Parathyroid adenoma (tissue), 2 donors: ENCODE measurements around the gene ZIC2.
"Not testable (repeated sequence)": the region's sequence is repeated elsewhere in the genome, so short reads cannot be mapped to it uniquely, and the experiment has no call there.

Experiments used
- H2AFZ ChIP-seq: fragments of 300-600 bp; sonication (generic); one replicate; pipeline ENCODE4 v1.7.0; 2017; ENCODE audit warnings: antibody characterized with exemption, mild to moderate bottlenecking
- H3K27ac ChIP-seq: fragments of 300-600 bp; sonication (generic); one replicate; pipeline ENCODE4 v1.7.0; 2017
- H3K27me3 ChIP-seq: fragments of 300-600 bp; sonication (generic); one replicate; pipeline ENCODE4 v1.7.0; 2017; ENCODE audit warnings: low read length; ENCODE audit not compliant: control insufficient read depth, insufficient read depth
- H3K36me3 ChIP-seq: fragments of 300-600 bp; sonication (generic); one replicate; pipeline ENCODE4 v1.7.0; 2017; ENCODE audit warnings: low read length; ENCODE audit not compliant: control insufficient read depth, insufficient read depth
- H3K4me1 ChIP-seq: fragments of 300-600 bp; sonication (generic); one replicate; pipeline ENCODE4 v1.7.0; 2017; ENCODE audit warnings: control low read depth
- H3K4me2 ChIP-seq: fragments of 300-600 bp; sonication (generic); one replicate; pipeline ENCODE4 v1.7.0; 2017; ENCODE audit warnings: low read length
- H3K4me3 ChIP-seq: fragments of 300-600 bp; sonication (generic); one replicate; pipeline ENCODE4 v1.7.0; 2017; ENCODE audit warnings: low read depth, low read length
- H3K79me2 ChIP-seq: fragments of 300-600 bp; sonication (generic); one replicate; pipeline ENCODE4 v1.7.0; 2017; ENCODE audit warnings: control low read depth
- H3K9ac ChIP-seq: fragments of 300-600 bp; sonication (generic); one replicate; pipeline ENCODE4 v1.7.0; 2017; ENCODE audit warnings: mild to moderate bottlenecking
- H3K9me3 ChIP-seq: fragments of 300-600 bp; sonication (generic); one replicate; pipeline ENCODE4 v1.7.0; 2017; ENCODE audit warnings: low read length; ENCODE audit not compliant: control insufficient read depth
- TF ChIP-seq, protein P1 (sequence below): fragments of 300-600 bp; sonication (generic); IDR thresholded peaks from one replicate; pipeline ENCODE4 v1.7.0; 2017; ENCODE audit warnings: antibody characterized with exemption, mild to moderate bottlenecking
- donor health status: primary hyperparathyroidism.

ZIC2 gene

DNA sequence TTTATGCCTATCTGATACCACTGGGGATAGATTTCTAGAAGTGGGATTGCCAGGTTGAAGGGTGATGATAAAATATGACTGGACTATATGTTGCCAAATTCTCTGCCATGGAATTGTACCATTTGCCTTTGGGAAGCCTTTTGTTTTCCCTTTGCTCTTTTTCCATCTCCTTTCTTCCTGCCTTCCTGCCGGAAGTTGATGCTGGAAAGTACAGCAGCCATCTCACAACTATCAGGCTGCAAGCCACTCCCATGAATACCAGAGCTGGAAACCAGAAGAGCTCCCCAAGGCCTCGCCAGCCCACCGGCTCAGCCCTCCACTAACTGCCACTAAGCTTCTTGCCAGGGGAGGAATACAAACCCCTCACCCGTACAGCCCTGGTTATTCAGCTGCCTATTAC, 39.7 kb upstream of the ZIC2 start:
- no peaks in the 10 kb centered on the region for H3K79me2 ChIP-seq
- TF ChIP-seq, protein P1, sequence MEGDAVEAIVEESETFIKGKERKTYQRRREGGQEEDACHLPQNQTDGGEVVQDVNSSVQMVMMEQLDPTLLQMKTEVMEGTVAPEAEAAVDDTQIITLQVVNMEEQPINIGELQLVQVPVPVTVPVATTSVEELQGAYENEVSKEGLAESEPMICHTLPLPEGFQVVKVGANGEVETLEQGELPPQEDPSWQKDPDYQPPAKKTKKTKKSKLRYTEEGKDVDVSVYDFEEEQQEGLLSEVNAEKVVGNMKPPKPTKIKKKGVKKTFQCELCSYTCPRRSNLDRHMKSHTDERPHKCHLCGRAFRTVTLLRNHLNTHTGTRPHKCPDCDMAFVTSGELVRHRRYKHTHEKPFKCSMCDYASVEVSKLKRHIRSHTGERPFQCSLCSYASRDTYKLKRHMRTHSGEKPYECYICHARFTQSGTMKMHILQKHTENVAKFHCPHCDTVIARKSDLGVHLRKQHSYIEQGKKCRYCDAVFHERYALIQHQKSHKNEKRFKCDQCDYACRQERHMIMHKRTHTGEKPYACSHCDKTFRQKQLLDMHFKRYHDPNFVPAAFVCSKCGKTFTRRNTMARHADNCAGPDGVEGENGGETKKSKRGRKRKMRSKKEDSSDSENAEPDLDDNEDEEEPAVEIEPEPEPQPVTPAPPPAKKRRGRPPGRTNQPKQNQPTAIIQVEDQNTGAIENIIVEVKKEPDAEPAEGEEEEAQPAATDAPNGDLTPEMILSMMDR: no peak
- H3K4me1 ChIP-seq: no peaks in the 10 kb centered on the region
- H3K9me3 ChIP-seq: no peaks in the 10 kb centered on the region
- H3K4me2 ChIP-seq: no peak overlapping the region
- H3K36me3 ChIP-seq: no peaks in the 10 kb centered on the region
- H3K27ac ChIP-seq: no peak overlapping the region
- no peaks in the 10 kb centered on the region for H3K27me3 ChIP-seq
- H3K9ac ChIP-seq: no peak overlapping the region
- H3K4me3 ChIP-seq: no peak overlapping the region
- no peak overlapping the region for H2AFZ ChIP-seq

DNA sequence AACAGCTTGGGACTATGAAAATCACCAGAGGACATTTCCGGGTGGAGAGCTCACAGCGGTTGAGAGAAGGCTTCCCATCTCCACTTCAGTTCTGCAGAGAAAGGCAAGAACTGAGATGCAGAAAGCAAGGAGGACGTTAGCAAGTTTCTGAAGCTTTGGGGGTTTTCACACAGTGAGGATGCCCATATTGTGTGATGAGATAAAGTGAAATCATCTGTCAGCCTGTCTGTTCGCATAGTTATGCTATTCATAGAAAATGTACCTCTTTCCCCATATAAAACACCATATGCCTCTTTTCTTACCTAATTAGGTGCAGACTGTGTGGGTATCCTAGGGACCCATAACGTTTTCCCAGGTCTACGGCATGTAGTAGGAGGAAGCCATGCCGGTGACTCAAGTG, 37.5 kb upstream of the ZIC2 start:
- H3K27ac ChIP-seq: no peak overlapping the region
- H3K27me3 ChIP-seq: no peaks in the 10 kb centered on the region
- no peak overlapping the region for H3K9ac ChIP-seq
- no peaks in the 10 kb centered on the region for H3K79me2 ChIP-seq
- no peaks in the 10 kb centered on the region for H3K9me3 ChIP-seq
- H3K36me3 ChIP-seq: no peaks in the 10 kb centered on the region
- H3K4me2 ChIP-seq: no peak overlapping the region
- H3K4me1 ChIP-seq: no peaks in the 10 kb centered on the region
- no peak overlapping the region for H2AFZ ChIP-seq
- TF ChIP-seq, protein P1: no peak
- H3K4me3 ChIP-seq: no peak overlapping the region

DNA sequence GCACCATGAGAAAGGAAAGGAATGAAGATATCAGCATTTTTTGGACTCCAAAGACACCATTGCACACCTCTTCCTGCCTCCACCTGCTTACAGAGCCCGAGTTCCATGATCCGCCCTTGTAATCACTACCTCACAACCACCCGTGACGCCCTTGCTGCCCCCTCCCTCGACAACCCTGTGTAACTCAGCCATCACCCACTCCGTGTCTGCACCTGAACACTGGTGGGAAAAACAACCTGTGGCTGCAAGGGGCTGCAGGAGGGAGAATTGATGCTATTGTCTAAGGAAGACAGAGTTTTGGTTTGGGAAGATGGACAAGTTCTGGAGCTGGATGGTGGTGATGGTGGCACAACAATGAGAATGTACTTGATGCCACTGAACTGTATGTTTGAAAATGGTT, 37.0 kb upstream of the ZIC2 start:
- Histone ChIP-seq H3K4me2 (no peak overlapping the region), H3K4me1 (no peaks in the 10 kb centered on the region), H3K27ac (no peak overlapping the region), H3K9ac (no peak overlapping the region), H3K4me3 (no peak overlapping the region), H2AFZ (no peak overlapping the region), H3K79me2 (no peaks in the 10 kb centered on the region), H3K36me3 (no peaks in the 10 kb centered on the region), H3K9me3 (no peaks in the 10 kb centered on the region), H3K27me3 (no peaks in the 10 kb centered on the region)
- TF ChIP-seq, protein P1: no peak

- H3K27me3 ChIP-seq, H3K36me3 ChIP-seq, H3K4me2 ChIP-seq, H3K4me3 ChIP-seq, H3K79me2 ChIP-seq, H3K9me3 ChIP-seq, H3K9ac ChIP-seq, H2AFZ ChIP-seq, H3K27ac ChIP-seq, H3K4me1 ChIP-seq: not testable (repeated sequence)
Observed at GRCh38 chr13:99945515-99945914, 36.1 kb upstream of the ZIC2 start.

- H3K36me3 ChIP-seq: no peaks in the 10 kb centered on the region
- TF ChIP-seq, protein P1: no peak
- H3K79me2 ChIP-seq: no peaks in the 10 kb centered on the region
- H2AFZ ChIP-seq: no peak overlapping the region
- no peaks in the 10 kb centered on the region for H3K4me1 ChIP-seq
- no peaks in the 10 kb centered on the region for H3K9me3 ChIP-seq
- no peak overlapping the region for H3K4me2 ChIP-seq
- no peak overlapping the region for H3K9ac ChIP-seq
- no peaks in the 10 kb centered on the region for H3K27me3 ChIP-seq
- no peak overlapping the region for H3K27ac ChIP-seq
- H3K4me3 ChIP-seq: no peak overlapping the region
Observed at GRCh38 chr13:99947666-99948065, 33.9 kb upstream of the ZIC2 start.
